Liver (tissue), 3 donors: Measurements from ENCODE around the gene FAM184B.

ENCODE experiments used
- EGR1 ChIP-seq, 2 donors: IDR thresholded peaks; 2 replicates each; pipeline ENCODE4 v1.6.1; 2016 to 2018; ENCODE audit warnings: antibody characterized with exemption in 2 of 2, low read depth in 2 of 2
- GABPA ChIP-seq, 2 donors: IDR thresholded peaks in 1 of 2; conservative IDR thresholded peaks in 1 of 2; 2 replicates each; pipeline ENCODE4 v1.6.1; 2016; ENCODE audit warnings: antibody characterized with exemption in 2 of 2, mild to moderate bottlenecking in 1 of 2, moderate library complexity in 1 of 2
- JUND ChIP-seq, 2 donors: IDR thresholded peaks; 2 replicates each; pipeline ENCODE4 v1.6.1; 2016; ENCODE audit warnings: antibody characterized with exemption in 2 of 2
- RAD21 ChIP-seq, 2 donors: IDR thresholded peaks; 2 replicates each; pipeline ENCODE4 v1.6.1; 2016; ENCODE audit warnings: antibody characterized with exemption in 2 of 2, mild to moderate bottlenecking in 2 of 2
- RXRA ChIP-seq, 2 donors: IDR thresholded peaks; 2 replicates each; pipeline ENCODE4 v1.6.1; 2017 to 2018; ENCODE audit warnings: antibody characterized with exemption in 2 of 2, mild to moderate bottlenecking in 1 of 2
- TF ChIP-seq, protein P1 (sequence below): fragments of 150-350 bp; IDR thresholded peaks from 2 replicates; pipeline ENCODE4 v1.5.1; 2017; ENCODE audit warnings: improper control_type of control experiment, low read depth, low read length; ENCODE audit not compliant: missing input control
- donor health status: healthy.
- donor health status: healthy.

DNA sequence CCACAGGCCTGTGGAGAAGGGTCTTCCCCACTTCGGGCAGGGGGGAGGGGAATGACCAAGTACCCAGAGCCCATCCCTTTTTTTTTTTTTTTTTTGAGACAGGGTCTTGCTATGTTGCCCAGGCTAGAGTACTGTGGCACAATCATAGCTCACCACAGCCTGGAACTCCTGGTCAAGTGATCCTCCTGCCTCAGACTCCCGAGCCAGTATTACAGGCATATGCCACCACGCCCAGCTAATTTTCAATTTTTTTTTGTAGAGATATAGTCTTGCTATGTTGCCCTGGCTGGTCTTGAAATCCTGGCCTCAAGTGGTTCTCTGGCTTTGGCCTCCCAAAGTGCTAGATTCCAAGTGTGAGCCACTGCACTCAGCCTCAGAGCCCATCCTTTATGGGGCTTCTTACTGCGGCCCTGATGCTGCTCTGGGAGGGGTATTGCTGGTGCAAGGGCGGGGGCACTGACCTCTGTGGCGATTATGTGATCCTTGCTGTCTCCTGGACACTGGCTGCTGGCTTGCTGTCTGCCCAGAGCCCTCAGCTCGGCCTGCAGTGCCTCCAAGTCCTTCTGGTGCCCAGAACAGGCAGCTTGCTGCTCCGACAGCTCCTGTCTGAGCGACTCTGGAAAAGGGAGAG lies 134.1 kb downstream of the FAM184B start:
- TF ChIP-seq RAD21 (IDR thresholded peaks at IDR 0.05), result no peak
- TF ChIP-seq GABPA (IDR thresholded peaks at IDR 0.05 in 1 of 2, conservative IDR thresholded peaks at IDR 0.05 in 1 of 2), result no peak
- no peak for TF ChIP-seq RXRA (IDR thresholded peaks at IDR 0.05)
- TF ChIP-seq, protein P1, sequence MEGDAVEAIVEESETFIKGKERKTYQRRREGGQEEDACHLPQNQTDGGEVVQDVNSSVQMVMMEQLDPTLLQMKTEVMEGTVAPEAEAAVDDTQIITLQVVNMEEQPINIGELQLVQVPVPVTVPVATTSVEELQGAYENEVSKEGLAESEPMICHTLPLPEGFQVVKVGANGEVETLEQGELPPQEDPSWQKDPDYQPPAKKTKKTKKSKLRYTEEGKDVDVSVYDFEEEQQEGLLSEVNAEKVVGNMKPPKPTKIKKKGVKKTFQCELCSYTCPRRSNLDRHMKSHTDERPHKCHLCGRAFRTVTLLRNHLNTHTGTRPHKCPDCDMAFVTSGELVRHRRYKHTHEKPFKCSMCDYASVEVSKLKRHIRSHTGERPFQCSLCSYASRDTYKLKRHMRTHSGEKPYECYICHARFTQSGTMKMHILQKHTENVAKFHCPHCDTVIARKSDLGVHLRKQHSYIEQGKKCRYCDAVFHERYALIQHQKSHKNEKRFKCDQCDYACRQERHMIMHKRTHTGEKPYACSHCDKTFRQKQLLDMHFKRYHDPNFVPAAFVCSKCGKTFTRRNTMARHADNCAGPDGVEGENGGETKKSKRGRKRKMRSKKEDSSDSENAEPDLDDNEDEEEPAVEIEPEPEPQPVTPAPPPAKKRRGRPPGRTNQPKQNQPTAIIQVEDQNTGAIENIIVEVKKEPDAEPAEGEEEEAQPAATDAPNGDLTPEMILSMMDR, result no peak
- TF ChIP-seq EGR1 (IDR thresholded peaks at IDR 0.05; ENCODE audit: low read depth in 2 of 2), result no peak
- TF ChIP-seq JUND (IDR thresholded peaks at IDR 0.05), result no peak
